KMS-11 (cell line): ENCODE measurements around the gene GAB3.

Experiments used
- H2AFZ ChIP-seq: fragments of 200-600 bp; sonication (generic); 2 replicates; pipeline ENCODE4 v1.6.1; 2016; ENCODE audit warnings: antibody characterized with exemption, mixed run types, low read depth
- H3K27ac ChIP-seq: fragments of 200-600 bp; sonication (generic); 2 replicates; pipeline ENCODE4 v1.6.1; 2016; ENCODE audit warnings: mild to moderate bottlenecking, mixed run types
- H3K27me3 ChIP-seq: fragments of 200-600 bp; sonication (generic); 2 replicates; pipeline ENCODE4 v1.6.1; 2017; ENCODE audit warnings: mild to moderate bottlenecking, low read depth, mixed run types, moderate library complexity; ENCODE audit not compliant: insufficient read depth
- H3K36me3 ChIP-seq: fragments of 200-600 bp; sonication (generic); 2 replicates; pipeline ENCODE4 v1.6.1; 2017; ENCODE audit warnings: mild to moderate bottlenecking, mixed run types; ENCODE audit not compliant: insufficient read depth
- H3K4me1 ChIP-seq: fragments of 200-600 bp; sonication (generic); 2 replicates; pipeline ENCODE4 v1.6.1; 2016; ENCODE audit warnings: mild to moderate bottlenecking, low read depth, mixed run types; ENCODE audit not compliant: poor library complexity, severe bottlenecking
- H3K4me2 ChIP-seq: fragments of 200-600 bp; sonication (generic); 2 replicates; pipeline ENCODE4 v1.7.0; 2016; ENCODE audit warnings: mild to moderate bottlenecking, mixed run types
- H3K4me3 ChIP-seq: fragments of 200-600 bp; sonication (generic); IDR thresholded peaks from 2 replicates; pipeline ENCODE4 v1.6.1; 2017; ENCODE audit warnings: low read depth, low read length, mixed read lengths; ENCODE audit not compliant: insufficient read depth
- H3K79me2 ChIP-seq: fragments of 200-600 bp; sonication (generic); 2 replicates; pipeline ENCODE4 v1.6.1; 2016; ENCODE audit warnings: low read depth, mixed run types; ENCODE audit not compliant: insufficient read depth
- H3K9ac ChIP-seq: fragments of 200-600 bp; sonication (generic); 2 replicates; pipeline ENCODE4 v1.6.1; 2016; ENCODE audit warnings: mild to moderate bottlenecking, mixed run types
- H4K20me1 ChIP-seq: fragments of 200-600 bp; sonication (generic); 2 replicates; pipeline ENCODE4 v1.6.1; 2016; ENCODE audit warnings: mild to moderate bottlenecking, mixed run types; ENCODE audit not compliant: insufficient read depth
- TF ChIP-seq, protein P1 (sequence below): fragments of 200-600 bp; sonication (generic); conservative IDR thresholded peaks from 2 replicates; pipeline ENCODE4 v1.6.1; 2017; ENCODE audit warnings: low read depth, mild to moderate bottlenecking, antibody characterized with exemption, low read length, moderate library complexity, mixed read lengths

The GAB3 gene

DNA sequence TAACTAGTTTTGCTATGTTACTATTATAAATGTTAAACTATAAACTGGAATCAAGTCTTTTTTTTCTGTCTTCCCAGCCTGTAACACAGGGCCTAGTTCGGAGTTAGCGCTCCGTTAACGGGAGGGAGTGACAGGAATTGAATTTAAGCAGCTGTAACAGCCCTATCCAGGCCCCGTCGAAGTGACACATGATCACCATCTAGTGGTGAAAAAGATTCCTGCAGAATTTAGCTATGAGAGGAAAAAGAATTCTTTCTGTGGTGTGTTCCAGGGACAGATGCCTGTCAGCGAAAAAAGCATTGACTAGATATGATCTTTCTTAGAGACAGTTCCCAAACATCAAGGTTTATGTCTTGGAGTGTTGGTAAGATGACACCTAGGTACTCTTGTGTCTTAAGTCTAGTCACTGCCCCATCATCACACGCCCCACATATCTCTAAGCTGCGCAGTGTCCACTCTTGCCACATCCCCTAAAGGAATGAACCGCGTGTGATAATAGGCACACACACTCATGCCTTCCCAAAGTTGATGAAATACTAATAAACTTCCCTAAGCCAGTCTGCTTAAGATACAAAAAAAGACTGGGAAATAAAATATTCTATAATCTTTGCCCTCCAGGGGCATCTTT is 2.1 kb downstream of the GAB3 start:
- Histone ChIP-seq H3K4me2 (no peak overlapping the region), H3K79me2 (no peaks in the 10 kb centered on the region), H2AFZ (no peak overlapping the region), H3K27me3 (no peaks in the 10 kb centered on the region), H3K4me3 (no peak overlapping the region), H3K4me1 (no peaks in the 10 kb centered on the region), H3K27ac (no peak overlapping the region), H3K9ac (no peak overlapping the region), H3K36me3 (no peaks in the 10 kb centered on the region), H4K20me1 (no peaks in the 10 kb centered on the region)
- TF ChIP-seq, protein P1, sequence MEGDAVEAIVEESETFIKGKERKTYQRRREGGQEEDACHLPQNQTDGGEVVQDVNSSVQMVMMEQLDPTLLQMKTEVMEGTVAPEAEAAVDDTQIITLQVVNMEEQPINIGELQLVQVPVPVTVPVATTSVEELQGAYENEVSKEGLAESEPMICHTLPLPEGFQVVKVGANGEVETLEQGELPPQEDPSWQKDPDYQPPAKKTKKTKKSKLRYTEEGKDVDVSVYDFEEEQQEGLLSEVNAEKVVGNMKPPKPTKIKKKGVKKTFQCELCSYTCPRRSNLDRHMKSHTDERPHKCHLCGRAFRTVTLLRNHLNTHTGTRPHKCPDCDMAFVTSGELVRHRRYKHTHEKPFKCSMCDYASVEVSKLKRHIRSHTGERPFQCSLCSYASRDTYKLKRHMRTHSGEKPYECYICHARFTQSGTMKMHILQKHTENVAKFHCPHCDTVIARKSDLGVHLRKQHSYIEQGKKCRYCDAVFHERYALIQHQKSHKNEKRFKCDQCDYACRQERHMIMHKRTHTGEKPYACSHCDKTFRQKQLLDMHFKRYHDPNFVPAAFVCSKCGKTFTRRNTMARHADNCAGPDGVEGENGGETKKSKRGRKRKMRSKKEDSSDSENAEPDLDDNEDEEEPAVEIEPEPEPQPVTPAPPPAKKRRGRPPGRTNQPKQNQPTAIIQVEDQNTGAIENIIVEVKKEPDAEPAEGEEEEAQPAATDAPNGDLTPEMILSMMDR, result peak; percentile 78

DNA sequence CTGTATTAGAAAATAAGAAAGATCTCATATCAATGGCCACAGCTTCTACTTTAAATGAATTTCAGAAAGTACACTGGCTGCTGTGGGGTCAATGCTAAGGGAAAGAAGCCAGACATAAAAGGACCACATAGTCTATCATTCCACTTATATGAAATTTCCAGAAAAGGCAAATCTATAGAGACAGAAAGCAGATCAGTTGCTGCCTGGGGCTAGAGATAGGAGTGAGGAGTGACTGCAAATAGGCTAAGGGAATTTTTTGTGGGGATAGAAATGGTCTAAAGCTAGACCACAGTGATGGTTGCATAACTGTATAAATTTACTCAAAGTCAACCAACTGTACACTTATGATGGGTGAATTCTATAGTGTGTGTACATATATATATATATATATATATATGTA is 8.3 kb downstream of the GAB3 start:
- no peak overlapping the region for H3K27ac ChIP-seq
- no peak overlapping the region for H3K4me3 ChIP-seq
- no peaks in the 10 kb centered on the region for H3K4me1 ChIP-seq
- no peaks in the 10 kb centered on the region for H4K20me1 ChIP-seq
- H3K27me3 ChIP-seq, result no peaks in the 10 kb centered on the region
- no peaks in the 10 kb centered on the region for H3K36me3 ChIP-seq
- no peak overlapping the region for H3K9ac ChIP-seq
- no peak overlapping the region for H2AFZ ChIP-seq
- TF ChIP-seq, protein P1, result no peak
- H3K79me2 ChIP-seq, result no peaks in the 10 kb centered on the region
- no peak overlapping the region for H3K4me2 ChIP-seq

DNA sequence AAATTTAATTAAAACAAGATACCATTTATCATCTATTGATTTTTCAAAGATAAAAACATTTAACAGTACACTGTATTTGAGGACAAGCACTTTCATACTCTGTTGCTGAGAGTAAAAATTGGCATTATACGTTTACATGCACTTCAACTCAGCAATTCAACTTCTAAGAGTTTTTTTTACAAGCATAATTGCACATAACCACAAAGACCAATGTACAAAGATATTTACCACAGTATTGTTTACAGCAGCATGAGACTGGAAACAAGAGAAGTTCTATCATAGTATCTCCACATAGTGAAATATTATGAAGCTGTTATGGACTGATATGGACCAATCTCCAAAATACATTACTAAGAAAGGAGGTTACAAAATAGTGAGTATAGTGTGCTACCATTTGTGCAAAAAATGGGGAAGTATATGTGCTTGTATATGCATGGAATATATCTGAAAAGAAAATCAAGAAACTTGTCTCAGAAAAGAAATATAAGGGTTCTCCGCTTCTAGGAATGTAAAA is 10.9 kb downstream of the GAB3 start:
- Histone ChIP-seq H3K9ac (no peak overlapping the region), H3K36me3 (no peaks in the 10 kb centered on the region), H3K4me3 (no peak overlapping the region), H3K4me2 (no peak overlapping the region), H2AFZ (no peak overlapping the region), H3K27me3 (no peaks in the 10 kb centered on the region), H4K20me1 (no peaks in the 10 kb centered on the region), H3K27ac (no peak overlapping the region), H3K79me2 (no peaks in the 10 kb centered on the region), H3K4me1 (no peaks in the 10 kb centered on the region)
- TF ChIP-seq, protein P1, result no peak

DNA sequence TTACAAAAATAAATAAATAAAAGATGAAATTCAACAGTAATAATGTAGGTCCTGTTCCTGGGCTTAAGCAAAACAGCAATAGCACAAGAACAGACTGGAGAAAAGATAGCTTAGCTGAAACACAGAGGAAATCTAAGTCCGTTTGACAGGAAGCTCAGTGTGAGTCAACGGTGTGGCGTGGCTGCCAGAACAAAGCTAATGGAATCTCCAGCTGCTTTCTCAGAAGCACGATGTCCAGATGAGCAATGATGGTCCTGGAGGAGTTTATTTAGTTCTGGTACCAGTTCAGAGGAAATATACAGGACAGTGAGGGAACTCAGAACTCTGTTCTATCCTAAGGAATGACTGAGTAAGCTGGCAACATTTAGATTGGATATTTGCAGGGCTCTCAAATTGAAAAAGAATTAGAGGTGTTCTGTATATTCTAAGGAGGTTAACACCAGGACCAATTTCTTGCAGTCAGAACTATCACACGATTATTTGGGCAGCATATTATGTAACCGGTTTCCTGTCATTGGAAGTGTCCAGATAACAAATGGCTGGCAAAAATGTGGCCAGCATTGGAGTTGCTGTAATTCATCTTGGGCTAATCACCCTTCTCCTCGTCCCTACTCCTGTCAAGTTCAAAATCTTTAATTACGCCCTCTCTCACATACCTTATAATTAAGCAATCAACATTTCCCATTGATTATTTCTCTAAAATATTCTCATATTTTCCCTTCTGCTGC is 12.7 kb downstream of the GAB3 start:
- Histone ChIP-seq H3K27me3 (no peaks in the 10 kb centered on the region), H2AFZ (no peak overlapping the region), H3K4me2 (no peak overlapping the region), H3K79me2 (no peaks in the 10 kb centered on the region), H4K20me1 (no peaks in the 10 kb centered on the region), H3K4me1 (no peaks in the 10 kb centered on the region), H3K9ac (no peak overlapping the region), H3K27ac (no peak overlapping the region), H3K4me3 (no peak overlapping the region), H3K36me3 (no peaks in the 10 kb centered on the region)
- TF ChIP-seq, protein P1, result no peak
